NCI-H446 (cell line): ENCODE data around the gene NRL.

Source experiments
- DNase-seq, 2 experiments: peaks; one replicate each; lab custom pipeline; 2025; lab: John Stamatoyannopoulos, UW

Gene NRL

GRCh38 chr14:24114532-24115421 is at the start of gene NRL, which contains the start of gene DCAF11:
NRL (minus strand) TSS chr14:24114949; CDS start chr14:24082848, 32,101 bp downstream.
DCAF11 (plus strand) TSS chr14:24114777; CDS start chr14:24115595, 818 bp downstream.
- DNase-seq, result peak; percentile 99

- DNase-seq, result no peak
Observed at GRCh38 chr14:24162093-24162492, 47.3 kb upstream of the NRL start.

GRCh38 chr14:24160850-24161804 is 46.4 kb upstream of the NRL start, which contains the start of gene IRF9:
IRF9 (plus strand) TSS chr14:24161265; CDS start chr14:24162145, 880 bp downstream.
- peak; percentile 88 to 95 for DNase-seq

GRCh38 chr14:24160499-24160849 is 45.7 kb upstream of the NRL start:
- no peak for DNase-seq

GRCh38 chr14:24159777-24160498 is 45.2 kb upstream of the NRL start:
- DNase-seq, result no peak

GRCh38 chr14:24157331-24157730 is 42.6 kb upstream of the NRL start:
- no peak for DNase-seq

GRCh38 chr14:24156840-24157239 is 42.1 kb upstream of the NRL start:
- DNase-seq, result no peak

- no peak for DNase-seq
Observed at GRCh38 chr14:24155100-24155499, 40.4 kb upstream of the NRL start.

GRCh38 chr14:24151404-24152080 is 36.8 kb upstream of the NRL start:
- no peak for DNase-seq

GRCh38 chr14:24150993-24151392 is 36.2 kb upstream of the NRL start:
- DNase-seq, result no peak

- DNase-seq, result no peak
Observed at GRCh38 chr14:24150567-24150966, 35.8 kb upstream of the NRL start.

GRCh38 chr14:24150061-24150460 is 35.3 kb upstream of the NRL start:
- no peak for DNase-seq

- no peak for DNase-seq
Observed at GRCh38 chr14:24149302-24149969, 34.7 kb upstream of the NRL start.

- no peak for DNase-seq
Observed at GRCh38 chr14:24147761-24148428, 33.1 kb upstream of the NRL start.

GRCh38 chr14:24146978-24147760 is 32.4 kb upstream of the NRL start, which contains the start of gene RNF31:
RNF31 (plus strand) TSS chr14:24147498; CDS start chr14:24147699, 201 bp downstream.
- peak; percentile 97 to 99 for DNase-seq

- peak; percentile 96 to 98 for DNase-seq
Observed at GRCh38 chr14:24146453-24146977, 31.8 kb upstream of the NRL start, which contains the start of gene PSME2. PSME2 (minus strand) TSS chr14:24146610; CDS start chr14:24146581, 29 bp downstream.

- DNase-seq, result no peak
Observed at GRCh38 chr14:24145690-24146452, 31.1 kb upstream of the NRL start.

GRCh38 chr14:24145219-24145618 is 30.5 kb upstream of the NRL start:
- no peak for DNase-seq
